Endometrium (tissue), 2 donors: ENCODE measurements around the gene ZRANB3.
A peak's percentile ranks its signal among the peaks of the same experiment; 100 is the strongest.
"Not testable (repeated sequence)": the region's sequence is repeated elsewhere in the genome, so short reads cannot be mapped to it uniquely, and the experiment has no call there.

Source experiments
- FAIRE-seq: peaks from 2 replicates; lab custom pipeline; 2012; peaks lifted over from hg19 to GRCh38; lab: Jason Lieb, UNC
- donor health status: control.
- donor health status: control.

ZRANB3 gene

GRCh38 chr2:135124924-135125886 lies 405.8 kb downstream of the ZRANB3 start:
- no peak for FAIRE-seq

DNA sequence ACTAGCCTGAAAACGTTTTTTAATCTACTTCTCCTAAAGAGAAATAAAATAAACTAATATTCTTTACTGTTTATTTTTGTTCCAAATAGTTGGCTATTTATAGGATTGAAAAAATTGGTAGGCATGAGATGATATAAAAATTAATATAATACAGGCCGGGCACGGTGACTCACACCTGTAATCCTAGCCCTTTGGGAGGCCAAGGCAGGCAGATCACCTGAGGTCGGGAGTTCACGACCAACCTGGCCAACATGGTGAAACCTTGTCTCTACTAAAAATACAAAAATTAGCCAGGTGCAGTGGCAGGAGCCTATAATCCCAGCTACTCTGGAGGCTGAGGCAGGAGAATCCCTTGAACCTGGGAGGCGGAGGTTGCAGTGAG lies 409.4 kb downstream of the ZRANB3 start:
- FAIRE-seq = not testable (repeated sequence)

DNA sequence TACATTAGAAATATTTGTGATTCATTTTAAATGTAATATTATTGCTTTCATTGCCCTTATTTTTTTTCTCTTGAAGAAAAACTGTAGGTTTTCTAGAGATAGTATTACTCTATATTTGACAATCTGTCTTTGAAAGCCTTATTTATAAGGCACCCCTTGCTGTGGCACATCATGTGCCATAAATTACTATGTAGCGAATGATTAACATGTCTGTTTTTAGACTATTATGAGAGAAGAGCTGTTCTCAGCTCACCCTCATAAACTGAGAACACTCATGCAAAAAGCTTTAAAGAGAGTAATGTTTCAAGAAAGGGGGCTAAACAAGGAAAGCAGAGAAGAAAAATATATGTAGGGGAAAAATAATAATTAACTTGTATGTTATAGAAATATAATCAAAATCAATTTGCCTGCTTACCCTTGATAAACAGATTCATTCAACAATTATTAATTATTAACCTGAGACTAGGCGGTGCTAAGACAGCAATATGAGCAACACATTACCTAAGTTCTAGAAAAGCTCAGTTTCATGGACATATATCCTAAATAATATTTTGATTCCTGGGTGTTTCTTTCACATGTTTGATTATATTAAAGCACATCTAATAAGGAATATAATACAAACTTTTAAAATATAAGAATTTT lies 409.9 kb downstream of the ZRANB3 start:
- no peak for FAIRE-seq

GRCh38 chr2:135119582-135119981 lies 411.4 kb downstream of the ZRANB3 start:
- FAIRE-seq = no peak

DNA sequence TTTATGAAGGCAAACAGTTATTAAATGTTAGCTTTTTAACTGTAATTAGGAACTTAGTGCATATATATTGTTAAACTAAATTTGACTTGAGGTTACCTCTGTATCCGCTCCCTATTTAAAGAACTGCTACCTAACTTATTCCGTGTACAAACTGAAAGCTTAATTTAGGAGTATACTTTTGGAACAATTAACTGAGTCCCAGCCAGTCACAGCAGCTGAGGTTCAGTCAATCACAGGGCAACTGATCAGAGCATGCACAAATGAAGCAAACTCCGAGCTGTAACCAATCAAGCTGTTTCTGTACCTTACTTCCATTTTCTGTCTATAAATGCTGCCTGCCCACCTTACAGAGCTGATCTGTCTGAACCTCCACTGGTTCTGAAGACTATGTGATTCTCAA lies 417.7 kb downstream of the ZRANB3 start:
- FAIRE-seq = no peak

DNA sequence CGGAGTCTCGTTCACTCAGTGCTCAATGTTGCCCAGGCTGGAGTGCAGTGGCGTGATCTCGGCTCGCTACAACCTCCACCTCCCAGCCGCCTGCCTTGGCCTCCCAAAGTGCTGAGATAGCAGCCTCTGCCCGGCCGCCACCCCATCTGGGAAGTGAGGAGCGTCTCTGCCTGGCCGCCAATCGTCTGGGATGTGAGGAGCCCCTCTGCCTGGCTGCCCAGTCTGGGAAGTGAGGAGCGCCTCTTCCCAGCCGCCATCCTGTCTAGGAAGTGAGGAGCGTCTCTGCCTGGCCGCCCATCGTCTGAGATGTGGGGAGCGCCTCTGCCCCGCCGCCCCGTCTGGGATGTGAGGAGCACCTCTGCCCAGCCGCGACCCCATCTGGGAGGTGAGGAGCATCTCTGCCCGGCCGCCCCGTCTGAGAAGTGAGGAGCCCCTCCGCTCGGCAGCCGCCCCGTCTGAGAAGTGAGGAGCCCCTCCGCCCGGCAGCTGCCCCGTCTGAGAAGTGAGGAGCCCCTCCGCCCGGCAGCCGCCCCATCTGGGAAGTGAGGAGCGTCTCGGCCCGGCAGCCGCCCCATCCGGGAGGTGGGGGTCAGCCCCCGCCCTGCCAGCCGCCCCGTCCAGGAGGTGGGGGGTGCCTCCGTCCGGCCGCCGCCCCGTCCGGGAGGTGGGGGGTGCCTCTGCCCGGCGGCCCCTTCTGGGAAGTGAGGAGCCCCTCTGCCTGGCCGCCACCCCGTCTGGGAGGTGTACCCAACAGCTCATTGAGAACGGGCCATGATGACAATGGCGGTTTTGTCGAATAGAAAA lies 425.3 kb downstream of the ZRANB3 start:
- FAIRE-seq = not testable (repeated sequence)

- FAIRE-seq = no peak
Observed at GRCh38 chr2:135103843-135104242, 427.2 kb downstream of the ZRANB3 start.

DNA sequence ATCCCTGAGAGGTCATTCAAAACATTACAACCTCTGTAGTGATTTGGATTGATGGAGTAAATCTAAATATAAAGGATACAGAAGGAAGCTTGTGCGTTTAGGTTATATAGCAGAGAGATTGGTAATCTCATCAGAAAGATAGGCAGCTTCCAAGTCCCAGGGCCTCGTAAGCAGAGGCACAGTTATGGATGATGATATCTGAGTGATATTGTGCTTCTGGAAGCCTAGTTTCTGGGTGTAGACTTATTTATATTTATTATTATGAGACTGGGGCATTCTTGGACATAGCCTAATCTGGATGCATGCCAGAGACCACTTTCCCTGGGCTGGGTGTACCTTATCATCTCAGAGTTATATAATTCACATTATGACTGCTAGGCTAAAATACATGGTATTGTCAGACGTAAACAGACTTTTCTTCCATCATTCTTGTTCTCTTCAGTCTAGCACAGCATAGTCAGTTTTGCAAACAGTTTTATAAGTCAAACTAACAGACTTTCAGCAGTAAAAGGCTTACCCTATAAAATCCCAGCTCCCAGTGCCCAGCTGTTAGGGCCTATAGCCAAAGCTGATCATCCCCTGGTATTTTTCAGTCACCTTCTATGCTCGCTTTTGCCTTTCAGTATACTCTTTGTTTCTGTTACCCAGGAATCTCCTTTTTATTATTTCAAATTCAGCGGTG lies 431.1 kb downstream of the ZRANB3 start:
- FAIRE-seq = no peak

DNA sequence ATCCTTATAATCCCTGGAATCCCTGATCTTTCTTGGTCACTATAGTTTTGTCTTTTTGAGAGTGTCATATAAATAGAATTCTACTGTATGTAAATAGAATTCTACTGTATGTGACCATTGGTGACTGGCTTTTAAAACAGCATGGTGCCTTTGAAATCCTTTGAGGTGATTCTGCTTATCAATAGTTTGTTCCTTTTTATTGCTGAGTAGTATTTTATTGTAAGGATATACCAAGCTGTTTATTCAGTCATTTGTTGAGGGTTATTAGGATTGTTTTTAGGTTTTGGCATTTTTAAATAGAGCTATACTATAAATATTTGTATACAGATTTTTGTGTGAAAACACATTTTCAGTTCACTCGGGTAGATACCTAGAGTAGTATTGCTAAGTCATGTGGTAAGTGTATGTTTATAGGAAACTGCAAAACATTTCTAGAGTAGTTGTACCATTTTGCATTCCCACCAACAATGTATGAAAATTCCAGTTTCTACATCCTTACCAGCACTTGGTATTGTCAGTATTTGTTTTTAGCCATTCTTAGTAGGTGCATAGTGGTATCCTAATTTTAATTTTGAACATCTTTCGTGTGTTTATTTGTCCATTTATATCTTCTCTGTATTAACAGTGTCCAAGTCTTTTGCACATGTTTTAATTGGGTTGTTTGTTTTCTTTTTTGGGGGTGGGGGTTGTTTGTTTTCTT lies 433.3 kb downstream of the ZRANB3 start:
- no peak for FAIRE-seq

DNA sequence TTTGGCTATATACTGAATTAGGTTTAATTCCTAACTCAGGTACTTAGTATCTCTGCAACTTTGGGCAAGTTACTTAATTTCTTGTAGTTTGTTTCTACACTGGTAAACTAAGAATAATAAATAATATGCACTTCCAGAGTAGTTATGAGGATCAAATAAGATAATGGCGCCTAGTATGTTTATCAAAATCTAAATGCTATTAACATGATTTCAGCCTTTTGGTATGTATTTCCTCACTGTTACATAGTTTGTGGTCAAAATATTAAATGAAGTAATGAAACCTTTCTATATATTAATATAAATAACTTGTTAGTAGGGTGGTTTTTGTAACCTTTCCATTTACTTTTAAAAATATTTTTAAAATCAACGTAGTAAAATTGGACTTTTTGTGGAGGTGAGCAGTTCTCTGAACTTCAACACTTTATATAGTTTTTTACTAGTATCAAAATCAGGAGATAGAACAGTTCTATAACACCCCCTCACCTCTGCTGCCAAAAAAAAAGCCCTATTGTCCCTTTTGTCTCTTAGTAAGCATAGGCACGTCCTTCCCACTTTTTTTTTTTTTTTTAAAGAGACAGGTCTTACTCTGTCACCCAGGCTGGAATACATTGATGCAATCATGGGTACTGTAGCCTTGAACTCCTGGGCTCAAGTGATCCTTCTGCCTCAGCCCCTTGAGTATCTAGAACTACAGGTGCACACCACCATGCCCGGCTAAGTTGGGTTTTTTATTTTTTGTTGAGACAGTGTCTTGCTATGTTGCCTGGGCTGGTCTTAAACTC lies 434.2 kb downstream of the ZRANB3 start:
- FAIRE-seq = no peak

DNA sequence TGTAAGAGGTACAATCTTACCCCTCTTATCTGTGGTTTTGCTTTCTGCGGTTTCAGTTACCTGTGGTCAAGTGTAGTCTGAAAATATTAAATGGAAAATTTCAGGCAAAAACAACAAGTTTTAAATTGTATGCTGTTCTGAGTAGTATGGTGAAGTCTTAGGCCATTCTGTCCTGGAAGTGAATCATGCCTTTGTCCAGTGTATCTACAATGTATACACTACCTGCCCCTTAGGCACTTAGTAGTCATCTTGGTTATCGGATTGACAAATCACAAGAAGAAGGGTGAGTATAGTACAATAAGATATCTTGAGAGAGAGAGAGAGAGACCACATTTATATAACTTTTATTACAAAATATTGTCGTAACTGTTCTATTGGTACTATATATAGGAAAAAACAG lies 435.4 kb downstream of the ZRANB3 start:
- no peak for FAIRE-seq

DNA sequence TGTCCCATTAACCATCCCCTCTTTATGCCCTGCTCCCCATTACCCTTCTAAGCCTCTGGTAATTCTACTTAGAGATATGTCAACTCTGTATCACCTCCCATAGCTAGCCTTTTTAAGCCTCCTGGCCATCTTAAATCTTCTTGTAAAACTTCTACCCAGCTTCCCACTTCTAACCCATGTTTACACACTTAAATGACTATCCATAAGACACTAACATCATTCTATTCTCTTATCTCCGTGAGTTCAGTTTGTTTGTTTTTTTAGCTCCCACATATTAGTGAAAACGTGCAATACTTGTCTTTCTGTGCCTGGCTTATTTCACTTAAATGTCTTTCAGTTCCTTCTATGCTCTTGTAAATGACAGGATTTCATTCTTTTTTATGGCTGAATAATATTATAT lies 436.5 kb downstream of the ZRANB3 start:
- no peak for FAIRE-seq

- FAIRE-seq = peak; percentile 41
Observed at GRCh38 chr2:135093670-135094330, 437.2 kb downstream of the ZRANB3 start.

- no peak for FAIRE-seq
Observed at GRCh38 chr2:135093193-135093592, 437.8 kb downstream of the ZRANB3 start.

DNA sequence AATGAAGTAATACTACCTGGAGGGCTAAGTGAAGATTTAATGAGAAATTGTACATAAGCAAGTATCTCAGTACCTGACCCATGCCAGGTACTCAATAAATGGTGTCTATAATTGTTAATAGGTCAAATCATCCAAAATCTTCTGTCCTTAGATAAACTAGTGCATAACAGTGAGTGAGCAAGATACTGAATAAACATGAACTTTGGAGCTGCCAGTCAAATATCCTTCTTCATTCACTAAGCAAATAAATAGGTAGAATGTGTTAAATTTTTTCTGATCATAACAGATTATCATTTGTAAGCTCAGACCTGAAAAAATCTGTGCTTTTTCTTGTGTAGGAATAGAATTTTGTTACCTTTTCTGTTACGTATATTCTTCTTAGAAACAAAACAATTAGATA lies 439.3 kb downstream of the ZRANB3 start:
- FAIRE-seq = no peak

- FAIRE-seq = not testable (repeated sequence)
Observed at GRCh38 chr2:135089597-135089996, 441.4 kb downstream of the ZRANB3 start.
